ENCODE results near the gene EPB42. TPM values are rescaled to one million over a fixed set of nuclear protein-coding genes. Genes with fewer than 3 reads are reported as not detected.

The EPB42 gene
- total and polyA plus RNA-seq, 4 donors, result 0.03 to 11.1 (median 0.18) TPM; not detected in 1

DNA sequence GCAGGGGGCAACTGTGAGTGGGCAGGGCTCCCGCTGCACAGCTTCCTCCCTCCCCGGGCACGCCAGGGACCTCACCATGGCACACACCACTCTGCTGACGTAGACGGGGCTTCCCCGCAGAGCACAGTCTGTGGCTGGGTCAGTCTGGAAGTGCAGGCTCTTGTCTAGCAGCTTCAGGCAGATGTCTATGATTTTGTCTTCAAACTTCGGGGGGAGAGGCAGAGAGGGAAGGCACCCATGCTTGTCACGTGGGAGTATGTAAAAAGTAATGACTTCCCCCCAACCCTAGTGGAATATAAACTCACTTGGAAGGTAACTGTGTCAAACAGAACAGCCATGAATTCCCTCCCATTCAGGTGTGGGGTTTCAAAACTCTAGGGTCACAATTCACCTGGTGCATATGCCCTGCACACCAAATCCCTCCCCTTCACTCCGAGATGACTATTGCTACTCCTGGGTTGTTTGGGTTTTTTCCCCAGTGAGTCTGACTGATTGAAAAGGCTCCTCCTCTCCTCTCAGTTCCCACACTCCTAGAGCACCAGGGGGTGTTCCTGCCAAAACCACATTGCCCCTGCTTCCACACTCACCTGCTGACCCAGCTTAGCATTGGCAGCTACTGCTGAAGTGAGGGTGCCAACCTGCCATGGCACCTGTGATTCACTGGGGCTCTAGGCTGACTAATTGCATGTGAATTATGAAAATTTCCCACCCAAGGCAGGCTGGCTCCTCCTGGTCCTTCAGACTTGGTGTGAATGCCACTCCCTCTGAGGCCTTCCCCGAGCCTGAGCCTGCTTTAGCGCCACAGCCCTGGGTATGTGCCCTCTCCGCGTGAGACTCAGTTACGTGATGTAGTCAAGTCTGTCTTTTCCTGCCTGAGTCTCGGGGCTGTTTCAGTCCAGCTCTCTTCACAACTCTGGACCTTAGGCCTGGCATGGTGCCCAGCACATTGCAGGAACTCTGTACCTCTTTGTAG lies 32.9 kb upstream of the EPB42 start:
- Histone ChIP-seq H3K9me3 (ENCODE audit: control insufficient read depth in 4 of 4, insufficient read depth in 3 of 4, low read length in 3 of 4) (peaks cover 0 to 2% (median 0%) of the 10 kb centered on the region in 4 donors), H3K4me3 (no peak overlapping the region), H3K9ac (ENCODE audit: insufficient read depth in 1 of 2, low read length in 2 of 2) (no peak overlapping the region), H3K27ac (ENCODE audit: low read depth in 1 of 2, low read length in 1 of 2) (no peak overlapping the region), H3K36me3 (ENCODE audit: control insufficient read depth in 4 of 4, insufficient read depth in 4 of 4, low read length in 4 of 4) (no peaks in the 10 kb centered on the region), H3K4me1 (ENCODE audit: control insufficient read depth in 5 of 5, insufficient read depth in 5 of 5, low read length in 5 of 5) (peaks cover 0 to 3% (median 0%) of the 10 kb centered on the region in 5 donors), H3K27me3 (ENCODE audit: control insufficient read depth in 3 of 3, insufficient read depth in 3 of 3, low read length in 2 of 3) (no peaks in the 10 kb centered on the region)
- WGBS, 2 donors, result 50% methylated on average over 14 to 15 of the region's 15 CpGs
- peak in 2 of 3 donors; percentile 21 to 54 for DNase-seq
- TF ChIP-seq, protein P1, sequence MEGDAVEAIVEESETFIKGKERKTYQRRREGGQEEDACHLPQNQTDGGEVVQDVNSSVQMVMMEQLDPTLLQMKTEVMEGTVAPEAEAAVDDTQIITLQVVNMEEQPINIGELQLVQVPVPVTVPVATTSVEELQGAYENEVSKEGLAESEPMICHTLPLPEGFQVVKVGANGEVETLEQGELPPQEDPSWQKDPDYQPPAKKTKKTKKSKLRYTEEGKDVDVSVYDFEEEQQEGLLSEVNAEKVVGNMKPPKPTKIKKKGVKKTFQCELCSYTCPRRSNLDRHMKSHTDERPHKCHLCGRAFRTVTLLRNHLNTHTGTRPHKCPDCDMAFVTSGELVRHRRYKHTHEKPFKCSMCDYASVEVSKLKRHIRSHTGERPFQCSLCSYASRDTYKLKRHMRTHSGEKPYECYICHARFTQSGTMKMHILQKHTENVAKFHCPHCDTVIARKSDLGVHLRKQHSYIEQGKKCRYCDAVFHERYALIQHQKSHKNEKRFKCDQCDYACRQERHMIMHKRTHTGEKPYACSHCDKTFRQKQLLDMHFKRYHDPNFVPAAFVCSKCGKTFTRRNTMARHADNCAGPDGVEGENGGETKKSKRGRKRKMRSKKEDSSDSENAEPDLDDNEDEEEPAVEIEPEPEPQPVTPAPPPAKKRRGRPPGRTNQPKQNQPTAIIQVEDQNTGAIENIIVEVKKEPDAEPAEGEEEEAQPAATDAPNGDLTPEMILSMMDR (IDR thresholded peaks at IDR 0.05; ENCODE audit: control extremely low read depth, extremely low read depth), result no peak
- ATAC-seq (ENCODE audit: insufficient read depth, low FRiP score), result peak; percentile 80

GRCh38 chr15:43251871-43252250 lies 31.0 kb upstream of the EPB42 start:
- Histone ChIP-seq H3K9me3 (ENCODE audit: control insufficient read depth in 4 of 4, insufficient read depth in 3 of 4, low read length in 3 of 4) (peaks cover 0 to 2% (median 0%) of the 10 kb centered on the region in 4 donors), H3K27me3 (ENCODE audit: control insufficient read depth in 3 of 3, insufficient read depth in 3 of 3, low read length in 2 of 3) (no peaks in the 10 kb centered on the region), H3K4me1 (ENCODE audit: control insufficient read depth in 5 of 5, insufficient read depth in 5 of 5, low read length in 5 of 5) (peaks cover 0 to 3% (median 0%) of the 10 kb centered on the region in 5 donors), H3K27ac (ENCODE audit: low read depth in 1 of 2, low read length in 1 of 2) (no peak overlapping the region), H3K4me3 (no peak overlapping the region), H3K36me3 (ENCODE audit: control insufficient read depth in 4 of 4, insufficient read depth in 4 of 4, low read length in 4 of 4) (no peaks in the 10 kb centered on the region), H3K9ac (ENCODE audit: insufficient read depth in 1 of 2, low read length in 2 of 2) (no peak overlapping the region)
- no peak for DNase-seq
- WGBS, 2 donors, result 81 to 88% methylated on average over 4 of the region's 4 CpGs
- no peak for ATAC-seq (ENCODE audit: insufficient read depth, low FRiP score)
- TF ChIP-seq, protein P1 (IDR thresholded peaks at IDR 0.05; ENCODE audit: control extremely low read depth, extremely low read depth), result no peak

GRCh38 chr15:43251185-43251870 lies 30.5 kb upstream of the EPB42 start:
- ATAC-seq (ENCODE audit: insufficient read depth, low FRiP score) (no peak), DNase-seq (no peak)
- peaks cover 0 to 3% (median 0%) of the 10 kb centered on the region in 5 donors for H3K4me1 ChIP-seq (ENCODE audit: control insufficient read depth in 5 of 5, insufficient read depth in 5 of 5, low read length in 5 of 5)
- no peaks in the 10 kb centered on the region for H3K36me3 ChIP-seq (ENCODE audit: control insufficient read depth in 4 of 4, insufficient read depth in 4 of 4, low read length in 4 of 4)
- WGBS, 2 donors, result 82 to 84% methylated on average over 8 of the region's 8 CpGs
- no peaks in the 10 kb centered on the region for H3K27me3 ChIP-seq (ENCODE audit: control insufficient read depth in 3 of 3, insufficient read depth in 3 of 3, low read length in 2 of 3)
- TF ChIP-seq, protein P1 (IDR thresholded peaks at IDR 0.05; ENCODE audit: control extremely low read depth, extremely low read depth), result no peak
- no peak overlapping the region for H3K27ac ChIP-seq (ENCODE audit: low read depth in 1 of 2, low read length in 1 of 2)
- no peak overlapping the region for H3K4me3 ChIP-seq
- peaks cover 0 to 2% (median 0%) of the 10 kb centered on the region in 4 donors for H3K9me3 ChIP-seq (ENCODE audit: control insufficient read depth in 4 of 4, insufficient read depth in 3 of 4, low read length in 3 of 4)
- H3K9ac ChIP-seq (ENCODE audit: insufficient read depth in 1 of 2, low read length in 2 of 2), result no peak overlapping the region
